Coronary artery (tissue), 2 donors: ENCODE data around the gene SOWAHA.

Source experiments
- DNase-seq: peaks from one replicate; pipeline ENCODE4 v3.0.0-alpha.2; 2017; ENCODE audit warnings: low spot score
- H3K27ac ChIP-seq, 2 donors: fragments of 200-600 bp; sonication (generic); one replicate each; pipeline ENCODE4 v1.5.1; 2016 to 2019
- H3K4me3 ChIP-seq: fragments of 200-600 bp; sonication (generic); 2 replicates; pipeline ENCODE4 v1.5.1; 2016; ENCODE audit warnings: mild to moderate bottlenecking, moderate library complexity
- CTCF ChIP-seq: fragments of 200-600 bp; sonication (generic); IDR thresholded peaks from one replicate; pipeline ENCODE4 v1.5.1; 2019; ENCODE audit warnings: antibody characterized with exemption

SOWAHA gene

GRCh38 chr5:132825834-132826391 lies 12.8 kb downstream of the SOWAHA start:
- no peak for TF ChIP-seq CTCF
- H3K27ac ChIP-seq: peak overlapping the region in 1 of 2 donors; percentile 15
- no peak for DNase-seq
- peak overlapping the region; percentile 59 for H3K4me3 ChIP-seq

- Histone ChIP-seq H3K4me3 (no peak overlapping the region), H3K27ac (peak overlapping the region in 1 of 2 donors; percentile 23)
- DNase-seq: no peak
- no peak for TF ChIP-seq CTCF
Measured at GRCh38 chr5:132826424-132827082, 13.5 kb downstream of the SOWAHA start.

- TF ChIP-seq CTCF: no peak
Measured at GRCh38 chr5:132827943-132828673, 15.0 kb downstream of the SOWAHA start.

GRCh38 chr5:132828846-132829494 lies 15.9 kb downstream of the SOWAHA start:
- H3K27ac ChIP-seq: no peak overlapping the region
- peak overlapping the region; percentile 85 for H3K4me3 ChIP-seq
- no peak for TF ChIP-seq CTCF
- DNase-seq: no peak

More at GRCh38 chr5:132827943-132828673, 15.0 kb downstream of the SOWAHA start:
- Histone ChIP-seq H3K27ac (no peak overlapping the region), H3K4me3 (no peak overlapping the region)
- no peak for DNase-seq

- H3K4me3 ChIP-seq: peak overlapping the region; percentile 85
- no peak for DNase-seq
- TF ChIP-seq CTCF: peak; percentile 88
- peak overlapping the region; percentile 21 to 79 for H3K27ac ChIP-seq
Measured at GRCh38 chr5:132829742-132830435, 16.8 kb downstream of the SOWAHA start.

GRCh38 chr5:132830436-132831094 lies 17.5 kb downstream of the SOWAHA start, which contains the start of gene SHROOM1:
Gene SHROOM1 (minus strand): TSS chr5:132830647. CDS start chr5:132826140, 4,507 bp downstream.
- TF ChIP-seq CTCF: no peak
- H3K27ac ChIP-seq: peak within 1 kb of the TSS; percentile 21 to 79
- no peak for DNase-seq

More at GRCh38 chr5:132830436-132831094, 17.5 kb downstream of the SOWAHA start, which contains the start of gene SHROOM1:
- H3K4me3 ChIP-seq: peak within 1 kb of the TSS; percentile 85
